Naive thymus-derived CD4-positive, alpha-beta T cell (primary cell): Measurements from ENCODE around the gene ENOX1. TPM values are rescaled to one million over a fixed set of nuclear protein-coding genes. Genes with fewer than 3 reads are reported as not detected.
"Not testable (repeated sequence)": the region's sequence is repeated elsewhere in the genome, so short reads cannot be mapped to it uniquely, and the experiment has no call there.

ENCODE experiments used
- ATAC-seq: fragments of 150-1000 bp; cut with Tn5 transposase; 2 replicates; pipeline ENCODE4 v1.10.0; 2021; ENCODE audit warnings: mild to moderate bottlenecking, moderate library complexity
- CTCF ChIA-PET: fragments of 350-600 bp; sonication (Branson Sonifier 250); formaldehyde crosslinking; loops from one replicate; lab custom pipeline; 2021; ENCODE audit warnings: antibody characterized with exemption; lab: Charles Lee
- POLR2A ChIA-PET: fragments of 350-600 bp; sonication (Branson Sonifier 250); formaldehyde crosslinking; loops from one replicate; lab custom pipeline; 2021; ENCODE audit warnings: antibody characterized with exemption, inconsistent platforms; lab: Charles Lee
- DNase-seq, 9 donors: peaks; one replicate each; pipeline versions ENCODE4 v3.0.0 to v3.0.0-alpha.2; 2020 to 2022; ENCODE audit warnings: mixed read lengths in 1 of 9
- H3K27ac ChIP-seq: one replicate; pipeline ENCODE4 v1.7.0; 2013; ENCODE audit warnings: mild to moderate bottlenecking, low read depth, low read length, moderate library complexity
- H3K27me3 ChIP-seq, 2 donors: one replicate each; pipeline ENCODE4 v1.7.0; 2013; ENCODE audit warnings: low read length in 2 of 2, mild to moderate bottlenecking in 2 of 2, moderate library complexity in 2 of 2; ENCODE audit not compliant: control insufficient read depth in 2 of 2, insufficient read depth in 2 of 2
- H3K36me3 ChIP-seq, 3 experiments: 1 replicate in 2 of 3; 2 replicates in 1 of 3; pipeline ENCODE4 v1.7.0; 2013; ENCODE audit warnings: low read length in 3 of 3, mild to moderate bottlenecking in 3 of 3, moderate library complexity in 1 of 3; ENCODE audit not compliant: insufficient read depth in 3 of 3, control insufficient read depth in 2 of 3
- H3K4me1 ChIP-seq, 2 donors: one replicate each; pipeline ENCODE4 v1.7.0; 2013; ENCODE audit warnings: low read length in 2 of 2, mild to moderate bottlenecking in 2 of 2, moderate library complexity in 1 of 2; ENCODE audit not compliant: control insufficient read depth in 2 of 2, insufficient read depth in 2 of 2
- H3K4me3 ChIP-seq: 2 replicates; pipeline ENCODE4 v1.7.0; 2013; ENCODE audit warnings: mild to moderate bottlenecking, low read length
- H3K9me3 ChIP-seq, 3 experiments: 1 replicate in 2 of 3; 2 replicates in 1 of 3; pipeline ENCODE4 v1.7.0; 2013; ENCODE audit warnings: low read length in 3 of 3; ENCODE audit not compliant: control insufficient read depth in 2 of 3
- H3K27ac Mint-ChIP-seq, 9 donors: one replicate each; pipeline ENCODE4 v1.8.0; 2020 to 2022; ENCODE audit warnings: mixed read lengths in 9 of 9, mild to moderate bottlenecking in 8 of 9, moderate library complexity in 5 of 9, inconsistent platforms in 2 of 9
- H3K27me3 Mint-ChIP-seq, 5 donors: one replicate each; pipeline ENCODE4 v1.8.0; 2021 to 2022; ENCODE audit warnings: mixed read lengths in 5 of 5, mild to moderate bottlenecking in 1 of 5
- H3K36me3 Mint-ChIP-seq, 5 donors: one replicate each; pipeline ENCODE4 v1.8.0; 2020 to 2022; ENCODE audit warnings: mixed read lengths in 5 of 5, mild to moderate bottlenecking in 3 of 5, inconsistent platforms in 1 of 5
- H3K4me1 Mint-ChIP-seq, 7 donors: one replicate each; pipeline ENCODE4 v1.8.0; 2020 to 2022; ENCODE audit warnings: mixed read lengths in 7 of 7, mild to moderate bottlenecking in 3 of 7, inconsistent platforms in 1 of 7
- H3K4me3 Mint-ChIP-seq, 10 donors: one replicate each; pipeline ENCODE4 v1.8.0; 2020 to 2022; ENCODE audit warnings: mild to moderate bottlenecking in 10 of 10, mixed read lengths in 10 of 10, moderate library complexity in 6 of 10, inconsistent platforms in 2 of 10
- H3K9me3 Mint-ChIP-seq, 11 donors: one replicate each; pipeline ENCODE4 v1.8.0; 2020 to 2022; ENCODE audit warnings: mixed read lengths in 11 of 11, mild to moderate bottlenecking in 4 of 11, inconsistent platforms in 1 of 11, moderate library complexity in 1 of 11
- intact Hi-C, 2 donors: fragments of 100-400 bp; cut with micrococcal nuclease; formaldehyde crosslinking; loops; one replicate each; pipeline ENCODE4 v1.15.1; 2023
- polyA plus RNA-seq, 2 donors: library from polyadenylated mRNA; unstranded; fragments of 300-500 nt; fragmentation: Illumina TruSeq; gene quantifications; one replicate each; pipeline ENCODE4 v1.2.3, GENCODE V29; 2021
- total RNA-seq, 6 experiments: library from RNA in 5 of 6; stranded (reverse) in 5 of 6; gene quantifications; 1 replicate in 5 of 6; 2 replicates in 1 of 6; pipeline ENCODE4 v1.2.3 and lab custom pipeline; 2021 to 2026

Gene ENOX1
- total and polyA plus RNA-seq, 7 experiments from 2014 or later = 0.17 TPM; not detected in 6

GRCh38 chr13:43357564-43357963 is 429.2 kb downstream of the ENOX1 start:
- POLR2A ChIA-PET = no interaction called here
- H3K36me3 Mint-ChIP-seq = no peaks in the 10 kb centered on the region

DNA sequence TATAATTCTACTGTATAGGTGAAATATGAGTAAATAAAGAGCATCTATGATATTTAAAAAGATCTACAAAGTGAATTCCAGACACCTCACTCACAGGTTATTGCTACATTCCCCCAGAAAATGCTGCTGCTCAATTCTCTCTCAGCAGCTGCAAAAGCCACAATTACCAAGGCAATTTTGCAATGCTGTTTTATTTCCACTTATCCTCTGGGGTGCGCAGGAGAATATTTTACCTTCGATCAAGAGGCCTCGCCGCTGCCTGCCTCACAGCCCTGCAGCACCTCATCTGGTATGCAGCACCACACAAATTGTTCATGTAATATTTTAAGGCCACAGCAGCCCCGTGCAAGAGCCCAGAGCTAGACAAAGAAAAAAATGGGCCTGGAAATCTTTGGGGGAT is 430.2 kb downstream of the ENOX1 start:
- no peak overlapping the region for H3K4me3 ChIP-seq
- POLR2A ChIA-PET = no interaction called here
- Mint-ChIP-seq H3K36me3 (no peaks in the 10 kb centered on the region), H3K4me1 (peaks cover 0 to 9% (median 5%) of the 10 kb centered on the region in 7 donors), H3K4me3 (peak overlapping the region in 6 of 10 donors; percentile 4 to 48 (median 40)), H3K27ac (peak overlapping the region in 2 of 9 donors; percentile 17 to 55), H3K27me3 (peaks cover 0 to 6% (median 0%) of the 10 kb centered on the region in 5 donors), H3K9me3 (peaks cover 0 to 1% (median 0%) of the 10 kb centered on the region in 11 donors)
- no peaks in the 10 kb centered on the region for H3K4me1 ChIP-seq
- CTCF ChIA-PET = no interaction called here
- no peaks in the 10 kb centered on the region for H3K36me3 ChIP-seq
- no peaks in the 10 kb centered on the region for H3K27me3 ChIP-seq
- intact Hi-C loops = no loop called here
- no peaks in the 10 kb centered on the region for H3K9me3 ChIP-seq
- ATAC-seq = no peak
- peak in 2 of 9 donors; percentile 6 to 16 for DNase-seq
- no peak overlapping the region for H3K27ac ChIP-seq

More at GRCh38 chr13:43357564-43357963, 429.2 kb downstream of the ENOX1 start:
- no peak overlapping the region for H3K27ac ChIP-seq
- intact Hi-C loops = no loop called here
- Mint-ChIP-seq H3K27me3 (peaks cover 0 to 6% (median 0%) of the 10 kb centered on the region in 5 donors), H3K27ac (no peak overlapping the region), H3K9me3 (no peaks in the 10 kb centered on the region), H3K4me3 (no peak overlapping the region), H3K4me1 (peaks cover 0 to 9% (median 5%) of the 10 kb centered on the region in 7 donors)
- H3K36me3 ChIP-seq = no peaks in the 10 kb centered on the region
- CTCF ChIA-PET = no interaction called here
- H3K4me3 ChIP-seq = no peak overlapping the region
- ATAC-seq (no peak), DNase-seq (no peak)
- no peaks in the 10 kb centered on the region for H3K27me3 ChIP-seq
- H3K9me3 ChIP-seq = no peaks in the 10 kb centered on the region
- H3K4me1 ChIP-seq = no peaks in the 10 kb centered on the region

- Histone ChIP-seq H3K27me3 (no peaks in the 10 kb centered on the region), H3K9me3 (no peaks in the 10 kb centered on the region), H3K27ac (no peak overlapping the region), H3K4me3 (no peak overlapping the region), H3K36me3 (no peaks in the 10 kb centered on the region), H3K4me1 (no peaks in the 10 kb centered on the region)
- DNase-seq = no peak
- Mint-ChIP-seq H3K27me3 (peaks cover 0 to 6% (median 0%) of the 10 kb centered on the region in 5 donors), H3K4me3 (no peak overlapping the region), H3K36me3 (no peaks in the 10 kb centered on the region), H3K27ac (no peak overlapping the region), H3K9me3 (peaks cover 0 to 1% (median 0%) of the 10 kb centered on the region in 11 donors), H3K4me1 (peaks cover 0 to 9% (median 5%) of the 10 kb centered on the region in 7 donors)
- intact Hi-C loops = no loop called here
- ATAC-seq = no peak
- POLR2A ChIA-PET = no interaction called here
- CTCF ChIA-PET = interaction anchor here (0.5 kb wide), 1 partner anchor 14 kb away, joined by 3 read pairs; no protein-coding TSS in a partner anchor
Observed at GRCh38 chr13:43355774-43356173, 431.0 kb downstream of the ENOX1 start.

DNA sequence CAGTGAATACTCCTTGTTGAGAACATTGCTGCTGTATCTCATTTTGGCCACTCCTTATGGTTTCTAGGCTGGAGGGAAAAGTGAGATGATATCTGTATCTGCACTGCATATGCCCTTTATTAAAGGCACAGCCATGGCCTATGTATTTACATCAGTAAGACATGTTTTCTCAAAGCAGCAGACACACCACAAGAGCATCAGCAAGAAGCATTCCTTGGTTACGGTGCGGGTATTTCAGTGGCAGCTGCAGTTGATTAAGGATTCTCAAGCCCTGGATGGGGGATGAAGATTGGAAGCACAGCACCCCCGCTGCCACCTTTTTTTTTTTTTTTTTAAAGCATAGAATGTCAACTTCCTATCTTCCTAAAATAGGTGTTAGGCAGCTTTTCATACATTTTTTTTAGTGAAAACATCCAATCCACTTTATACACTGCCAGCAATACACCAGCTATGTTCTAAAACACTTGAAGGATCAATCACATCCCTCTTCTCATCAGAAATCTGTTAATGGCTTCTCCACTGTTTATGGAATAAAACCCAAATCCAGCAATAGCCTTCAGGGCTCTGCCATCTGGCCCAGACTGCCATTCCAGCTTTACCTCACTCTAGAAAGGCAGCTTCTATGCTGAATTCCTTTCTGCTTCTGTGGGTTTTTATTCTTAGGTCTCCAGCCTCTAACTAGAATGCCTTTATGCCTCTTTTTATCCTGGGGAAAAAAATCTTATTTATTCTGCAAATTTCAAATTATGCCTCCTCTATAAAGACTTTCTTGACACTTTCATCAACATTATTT is 432.4 kb downstream of the ENOX1 start:
- Mint-ChIP-seq H3K27me3 (peaks cover 0 to 11% (median 3%) of the 10 kb centered on the region in 5 donors), H3K9me3 (peaks cover 0 to 1% (median 0%) of the 10 kb centered on the region in 11 donors), H3K27ac (no peak overlapping the region), H3K36me3 (no peaks in the 10 kb centered on the region), H3K4me3 (no peak overlapping the region), H3K4me1 (peaks cover 0 to 9% (median 5%) of the 10 kb centered on the region in 7 donors)
- H3K36me3 ChIP-seq = no peaks in the 10 kb centered on the region
- no peak for ATAC-seq
- ChIA-PET POLR2A (no interaction called here), CTCF (no interaction called here)
- H3K9me3 ChIP-seq = no peaks in the 10 kb centered on the region
- H3K27ac ChIP-seq = no peak overlapping the region
- H3K27me3 ChIP-seq = no peaks in the 10 kb centered on the region
- intact Hi-C loops = no loop called here
- no peak for DNase-seq
- H3K4me3 ChIP-seq = no peak overlapping the region
- no peaks in the 10 kb centered on the region for H3K4me1 ChIP-seq

DNA sequence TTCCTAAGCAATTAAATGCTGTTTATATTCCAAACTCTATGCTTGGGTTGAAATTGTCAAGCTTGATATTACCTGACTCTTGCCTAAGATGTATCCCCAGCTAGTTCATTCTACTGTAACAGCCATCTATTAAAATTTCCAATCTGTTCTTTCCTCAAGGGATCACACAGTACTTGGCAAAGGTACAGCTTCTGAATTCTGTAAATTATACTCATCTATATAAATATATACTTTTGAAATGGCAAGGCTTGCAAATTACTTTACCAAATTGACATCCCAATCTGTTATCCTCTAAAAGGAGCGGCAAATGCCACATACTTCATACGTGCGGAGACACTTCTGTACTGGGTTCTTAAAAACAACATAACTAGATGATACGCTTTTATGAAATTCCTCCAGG is 433.1 kb downstream of the ENOX1 start:
- Mint-ChIP-seq H3K9me3 (peaks cover 0 to 1% (median 0%) of the 10 kb centered on the region in 11 donors), H3K36me3 (no peaks in the 10 kb centered on the region), H3K4me1 (peaks cover 0 to 9% (median 5%) of the 10 kb centered on the region in 7 donors), H3K27me3 (peaks cover 0 to 13% (median 5%) of the 10 kb centered on the region in 5 donors), H3K27ac (no peak overlapping the region), H3K4me3 (no peak overlapping the region)
- no peak for ATAC-seq
- Histone ChIP-seq H3K4me1 (no peaks in the 10 kb centered on the region), H3K36me3 (no peaks in the 10 kb centered on the region), H3K27ac (no peak overlapping the region), H3K27me3 (no peaks in the 10 kb centered on the region), H3K9me3 (no peaks in the 10 kb centered on the region), H3K4me3 (no peak overlapping the region)
- ChIA-PET POLR2A (no interaction called here), CTCF (no interaction called here)
- DNase-seq = no peak
- intact Hi-C loops = no loop called here

DNA sequence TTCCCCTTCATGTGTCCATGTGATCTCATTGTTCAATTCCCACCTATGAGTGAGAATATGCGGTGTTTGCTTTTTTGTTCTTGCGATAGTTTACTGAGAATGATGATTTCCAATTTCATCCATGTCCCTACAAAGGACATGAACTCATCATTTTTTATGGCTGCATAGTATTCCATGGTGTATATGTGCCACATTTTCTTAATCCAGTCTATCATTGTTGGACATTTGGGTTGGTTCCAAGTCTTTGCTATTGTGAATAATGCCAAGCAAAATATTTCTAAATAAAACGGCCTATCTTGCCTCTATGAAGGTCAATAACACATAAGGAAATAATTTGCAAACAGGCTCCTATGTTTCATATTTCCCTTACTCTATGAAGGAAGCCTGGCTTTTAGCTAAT is 435.2 kb downstream of the ENOX1 start:
- intact Hi-C loops, H3K4me1 Mint-ChIP-seq, H3K9me3 ChIP-seq, H3K4me3 ChIP-seq, H3K4me1 ChIP-seq, H3K27ac Mint-ChIP-seq, H3K4me3 Mint-ChIP-seq, H3K27ac ChIP-seq, H3K36me3 ChIP-seq, H3K36me3 Mint-ChIP-seq, H3K9me3 Mint-ChIP-seq, DNase-seq, CTCF ChIA-PET, POLR2A ChIA-PET, H3K27me3 ChIP-seq, ATAC-seq: not testable (repeated sequence)
- peaks cover 7 to 22% (median 20%) of the 10 kb centered on the region in 5 donors for H3K27me3 Mint-ChIP-seq

DNA sequence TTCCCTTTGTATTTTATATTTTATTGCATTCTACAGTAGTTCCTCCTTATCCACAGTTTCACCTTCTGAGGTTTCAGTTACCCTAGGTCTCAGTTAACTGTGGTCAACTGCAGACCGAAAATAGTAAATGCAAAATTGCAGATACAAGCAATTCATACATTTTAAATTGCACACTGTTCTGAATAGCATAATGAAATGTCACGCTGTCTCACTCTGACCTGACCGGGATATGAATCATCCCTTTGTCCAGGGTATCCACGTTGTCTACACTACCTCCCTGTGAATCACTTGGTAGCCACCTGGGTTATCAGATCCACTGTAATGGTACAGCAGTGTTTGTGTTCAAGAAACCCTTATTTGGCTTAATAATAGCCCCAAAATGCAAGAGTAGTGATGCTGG is 438.4 kb downstream of the ENOX1 start:
- Mint-ChIP-seq H3K36me3 (no peaks in the 10 kb centered on the region), H3K27me3 (peaks cover 7 to 36% (median 20%) of the 10 kb centered on the region in 5 donors), H3K9me3 (peaks cover 0 to 1% (median 0%) of the 10 kb centered on the region in 11 donors), H3K4me3 (no peak overlapping the region), H3K4me1 (no peaks in the 10 kb centered on the region), H3K27ac (no peak overlapping the region)
- intact Hi-C loops = no loop called here
- DNase-seq = no peak
- Histone ChIP-seq H3K36me3 (no peaks in the 10 kb centered on the region), H3K27me3 (no peaks in the 10 kb centered on the region), H3K4me1 (no peaks in the 10 kb centered on the region), H3K9me3 (no peaks in the 10 kb centered on the region), H3K4me3 (no peak overlapping the region), H3K27ac (no peak overlapping the region)
- POLR2A ChIA-PET = no interaction called here
- CTCF ChIA-PET = no interaction called here
- no peak for ATAC-seq
